Fibroblast of lung (primary cell): ENCODE measurements around the gene METTL22.

Source experiments
- EZH2 ChIP-seq: IDR thresholded peaks from 2 replicates; pipeline ENCODE4 v1.5.1; 2012; ENCODE audit warnings: low read length, control low read depth, mild to moderate bottlenecking; ENCODE audit errors: missing control alignments
- TF ChIP-seq, protein P1 (sequence below), 2 donors: IDR thresholded peaks in 1 of 2; conservative IDR thresholded peaks in 1 of 2; 1 replicate in 1 of 2; 2 replicates in 1 of 2; pipeline ENCODE4 v1.5.1; 2011 to 2012; ENCODE audit warnings: low read length in 2 of 2, control low read depth in 1 of 2, inconsistent platforms in 1 of 2, low read depth in 1 of 2, mild to moderate bottlenecking in 1 of 2

- TF ChIP-seq, protein P1, sequence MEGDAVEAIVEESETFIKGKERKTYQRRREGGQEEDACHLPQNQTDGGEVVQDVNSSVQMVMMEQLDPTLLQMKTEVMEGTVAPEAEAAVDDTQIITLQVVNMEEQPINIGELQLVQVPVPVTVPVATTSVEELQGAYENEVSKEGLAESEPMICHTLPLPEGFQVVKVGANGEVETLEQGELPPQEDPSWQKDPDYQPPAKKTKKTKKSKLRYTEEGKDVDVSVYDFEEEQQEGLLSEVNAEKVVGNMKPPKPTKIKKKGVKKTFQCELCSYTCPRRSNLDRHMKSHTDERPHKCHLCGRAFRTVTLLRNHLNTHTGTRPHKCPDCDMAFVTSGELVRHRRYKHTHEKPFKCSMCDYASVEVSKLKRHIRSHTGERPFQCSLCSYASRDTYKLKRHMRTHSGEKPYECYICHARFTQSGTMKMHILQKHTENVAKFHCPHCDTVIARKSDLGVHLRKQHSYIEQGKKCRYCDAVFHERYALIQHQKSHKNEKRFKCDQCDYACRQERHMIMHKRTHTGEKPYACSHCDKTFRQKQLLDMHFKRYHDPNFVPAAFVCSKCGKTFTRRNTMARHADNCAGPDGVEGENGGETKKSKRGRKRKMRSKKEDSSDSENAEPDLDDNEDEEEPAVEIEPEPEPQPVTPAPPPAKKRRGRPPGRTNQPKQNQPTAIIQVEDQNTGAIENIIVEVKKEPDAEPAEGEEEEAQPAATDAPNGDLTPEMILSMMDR (conservative IDR thresholded peaks at IDR 0.05 in 1 of 2, IDR thresholded peaks at IDR 0.05 in 1 of 2; ENCODE audit: low read depth in 1 of 2, low read length in 2 of 2), result no peak
- TF ChIP-seq EZH2, result no peak
These were observed 9.9 kb downstream of the METTL22 start for GRCh38 chr16:8631373-8631772.
